CD8-positive, alpha-beta memory T cell (primary cell): Measurements from ENCODE around the gene EPN2. TPM values are rescaled to one million over a fixed set of nuclear protein-coding genes. Genes with fewer than 3 reads are reported as not detected.

ENCODE experiments used
- CTCF ChIA-PET: fragments of 350-600 bp; sonication (Branson Sonifier 250); formaldehyde crosslinking; loops from one replicate; lab custom pipeline; 2021; ENCODE audit warnings: antibody characterized with exemption; lab: Charles Lee
- POLR2A ChIA-PET: fragments of 350-600 bp; sonication (Branson Sonifier 250); formaldehyde crosslinking; loops from one replicate; lab custom pipeline; 2021; ENCODE audit warnings: antibody characterized with exemption; lab: Charles Lee
- DNase-seq, 5 donors: peaks; one replicate each; pipeline versions ENCODE4 v3.0.0 to v3.0.0-alpha.2; 2020 to 2022; ENCODE audit warnings: mixed read lengths in 1 of 5
- H3K27ac ChIP-seq: one replicate; pipeline ENCODE4 v1.7.0; 2013; ENCODE audit warnings: low read depth, mild to moderate bottlenecking, low read length, moderate library complexity
- H3K27me3 ChIP-seq: 2 replicates; pipeline ENCODE4 v1.7.0; 2013; ENCODE audit warnings: low read length, mild to moderate bottlenecking; ENCODE audit not compliant: insufficient read depth, poor library complexity, severe bottlenecking
- H3K36me3 ChIP-seq: 2 replicates; pipeline ENCODE4 v1.7.0; 2013; ENCODE audit warnings: mild to moderate bottlenecking, low read length, moderate library complexity; ENCODE audit not compliant: insufficient read depth
- H3K4me1 ChIP-seq: 2 replicates; pipeline ENCODE4 v1.7.0; 2013; ENCODE audit warnings: mild to moderate bottlenecking, low read length, moderate library complexity; ENCODE audit not compliant: insufficient read depth
- H3K4me3 ChIP-seq: 2 replicates; pipeline ENCODE4 v1.7.0; 2013; ENCODE audit warnings: mild to moderate bottlenecking, low read length
- H3K9me3 ChIP-seq: 2 replicates; pipeline ENCODE4 v1.7.0; 2013; ENCODE audit warnings: mild to moderate bottlenecking, low read length
- H3K27ac Mint-ChIP-seq, 8 donors: one replicate each; pipeline ENCODE4 v1.8.0; 2020 to 2021; ENCODE audit warnings: mixed read lengths in 8 of 8, mild to moderate bottlenecking in 6 of 8, inconsistent platforms in 3 of 8, moderate library complexity in 3 of 8
- H3K27me3 Mint-ChIP-seq, 2 donors: one replicate each; pipeline ENCODE4 v1.8.0; 2020 to 2021; ENCODE audit warnings: mixed read lengths in 2 of 2, mild to moderate bottlenecking in 1 of 2, moderate library complexity in 1 of 2
- H3K36me3 Mint-ChIP-seq, 3 donors: one replicate each; pipeline ENCODE4 v1.8.0; 2020 to 2021; ENCODE audit warnings: mixed read lengths in 3 of 3, inconsistent platforms in 1 of 3, mild to moderate bottlenecking in 1 of 3
- H3K4me1 Mint-ChIP-seq, 3 donors: one replicate each; pipeline ENCODE4 v1.8.0; 2020 to 2021; ENCODE audit warnings: mixed read lengths in 3 of 3, inconsistent platforms in 1 of 3, mild to moderate bottlenecking in 1 of 3
- H3K4me3 Mint-ChIP-seq, 7 donors: one replicate each; pipeline ENCODE4 v1.8.0; 2020 to 2021; ENCODE audit warnings: mixed read lengths in 7 of 7, mild to moderate bottlenecking in 6 of 7, moderate library complexity in 4 of 7, inconsistent platforms in 2 of 7
- H3K9me3 Mint-ChIP-seq, 5 donors: one replicate each; pipeline ENCODE4 v1.8.0; 2020 to 2022; ENCODE audit warnings: mixed read lengths in 5 of 5, mild to moderate bottlenecking in 3 of 5, moderate library complexity in 2 of 5, inconsistent platforms in 1 of 5
- polyA plus RNA-seq: library from polyadenylated mRNA; unstranded; fragments of 300-500 nt; fragmentation: Illumina TruSeq; gene quantifications from one replicate; pipeline ENCODE4 v1.2.3, GENCODE V29; 2021
- total RNA-seq, 2 experiments: library from RNA; stranded (reverse); gene quantifications; one replicate each; pipeline ENCODE4 v1.2.3, GENCODE V29; 2021

EPN2 gene
- total and polyA plus RNA-seq, 3 experiments from 2014 or later, result 9.0 to 10.4 (median 9.7) TPM

GRCh38 chr17:19383681-19384470 is 146.7 kb downstream of the EPN2 start:
- Histone ChIP-seq H3K4me1 (no peaks in the 10 kb centered on the region), H3K27me3 (no peaks in the 10 kb centered on the region), H3K4me3 (no peak overlapping the region), H3K36me3 (peaks cover 8% of the 10 kb centered on the region), H3K27ac (no peak overlapping the region), H3K9me3 (no peaks in the 10 kb centered on the region)
- Mint-ChIP-seq H3K9me3 (no peaks in the 10 kb centered on the region), H3K36me3 (peaks cover 7 to 49% (median 8%) of the 10 kb centered on the region in 3 donors), H3K4me1 (peaks cover 0 to 12% (median 7%) of the 10 kb centered on the region in 3 donors), H3K27me3 (no peaks in the 10 kb centered on the region), H3K27ac (peak overlapping the region in 4 of 8 donors; percentile 28 to 76 (median 54)), H3K4me3 (peak overlapping the region in 1 of 7 donors; percentile 56)
- ChIA-PET CTCF (interaction anchor here (1.5 kb wide), 1 partner anchor 18 kb away, joined by 3 read pairs; no protein-coding TSS in a partner anchor), POLR2A (no interaction called here)
- DNase-seq, result peak in 1 of 5 donors; percentile 35

GRCh38 chr17:19384723-19385391 is 147.7 kb downstream of the EPN2 start:
- Mint-ChIP-seq H3K27ac (peak overlapping the region in 3 of 8 donors; percentile 28 to 74 (median 70)), H3K4me3 (no peak overlapping the region), H3K4me1 (peaks cover 0 to 5% (median 4%) of the 10 kb centered on the region in 3 donors), H3K36me3 (peaks cover 7 to 43% (median 8%) of the 10 kb centered on the region in 3 donors), H3K9me3 (no peaks in the 10 kb centered on the region), H3K27me3 (no peaks in the 10 kb centered on the region)
- Histone ChIP-seq H3K36me3 (peaks cover 8% of the 10 kb centered on the region), H3K27ac (no peak overlapping the region), H3K27me3 (no peaks in the 10 kb centered on the region), H3K4me1 (no peaks in the 10 kb centered on the region), H3K9me3 (no peaks in the 10 kb centered on the region), H3K4me3 (no peak overlapping the region)
- ChIA-PET CTCF (interaction anchor here (1.5 to 3.1 kb wide), 2 partner anchors 19 to 22 kb away, joined by 3 to 13 read pairs; partner anchors contain the start of gene B9D1), POLR2A (no interaction called here)
- DNase-seq, result peak in 1 of 5 donors; percentile 42

- Mint-ChIP-seq H3K36me3 (peaks cover 2 to 36% (median 8%) of the 10 kb centered on the region in 3 donors), H3K4me3 (no peak overlapping the region), H3K27me3 (no peaks in the 10 kb centered on the region), H3K9me3 (no peaks in the 10 kb centered on the region), H3K4me1 (peaks cover 0 to 5% (median 4%) of the 10 kb centered on the region in 3 donors), H3K27ac (no peak overlapping the region)
- Histone ChIP-seq H3K36me3 (peaks cover 1% of the 10 kb centered on the region), H3K27me3 (no peaks in the 10 kb centered on the region), H3K4me3 (no peak overlapping the region), H3K4me1 (no peaks in the 10 kb centered on the region), H3K9me3 (no peaks in the 10 kb centered on the region), H3K27ac (no peak overlapping the region)
- ChIA-PET POLR2A (interaction anchor here (0.6 kb wide), 1 partner anchor 12 kb away, joined by 3 read pairs; no protein-coding TSS in a partner anchor), CTCF (interaction anchor here (3.1 kb wide), 1 partner anchor 23 kb away, joined by 13 read pairs; the partner anchor contains the start of gene B9D1)
- DNase-seq, result peak in 1 of 5 donors; percentile 25
Observed at GRCh38 chr17:19385521-19385983, 148.4 kb downstream of the EPN2 start.

Other genes starting within 250 kb of the EPN2 start
- 10 to 100 TPM; 13.1 to 14.6 TPM for gene FAM83G, start 232.6 kb upstream of the EPN2 start, total RNA-seq
- 7.3 TPM for gene FAM83G, start 232.6 kb upstream of the EPN2 start, polyA plus RNA-seq
- gene GRAP, start 190.4 kb upstream of the EPN2 start, total RNA-seq, result 10 to 100 TPM in 1 of 2 experiments, 1 to 10 TPM in 1; 7.9 to 10.1 TPM
- gene GRAP, start 190.4 kb upstream of the EPN2 start, polyA plus RNA-seq, result 36.2 TPM
- gene GRAPL, start 109.8 kb upstream of the EPN2 start, total RNA-seq, result 1 to 10 TPM; 2.6 to 3.7 TPM
- 1.1 TPM for gene GRAPL, start 109.8 kb upstream of the EPN2 start, polyA plus RNA-seq
- 1 to 10 TPM; 4.8 to 6.8 TPM for gene B9D1, start 125.4 kb downstream of the EPN2 start, total RNA-seq
- 0.67 TPM for gene B9D1, start 125.4 kb downstream of the EPN2 start, polyA plus RNA-seq
- gene MAPK7, start 141.1 kb downstream of the EPN2 start, total RNA-seq, result 10 to 100 TPM; 15.1 to 19.8 TPM
- gene MAPK7, start 141.1 kb downstream of the EPN2 start, polyA plus RNA-seq, result 11.2 TPM
- gene MFAP4, start 149.8 kb downstream of the EPN2 start, total RNA-seq, result not detected
- gene MFAP4, start 149.8 kb downstream of the EPN2 start, polyA plus RNA-seq, result not detected
- under 1 TPM; 0.18 to 0.22 TPM for gene RNF112, start 173.9 kb downstream of the EPN2 start, total RNA-seq
- gene RNF112, start 173.9 kb downstream of the EPN2 start, polyA plus RNA-seq, result not detected